Measurements from ENCODE around the gene ZNF501. TPM values are rescaled to one million over a fixed set of nuclear protein-coding genes. Genes with fewer than 3 reads are reported as not detected.

The ZNF501 gene
- total and polyA plus RNA-seq, 2 donors (not counting 3 experiments of a cell fraction or from before 2014, with no cell fraction given), result 0.92 to 3.9 TPM

GRCh38 chr3:44761101-44761423 is 31.6 kb downstream of the ZNF501 start:
- Histone ChIP-seq H4K20me1 (replicated peaks; ENCODE audit: control insufficient read depth, extremely low read depth, insufficient read depth, low read length) (no peaks in the 10 kb centered on the region), H2AFZ (ENCODE audit: low read depth, low read length) (peak overlapping the region; percentile 95), H3K27ac (ENCODE audit: insufficient read depth, low read depth, low read length) (peak overlapping the region; percentile 80), H3K9me3 (replicated peaks; ENCODE audit: control insufficient read depth, insufficient read depth, low read length) (no peaks in the 10 kb centered on the region), H3K4me3 (replicated peaks in 1 of 3; ENCODE audit: insufficient read depth in 1 of 3, low read depth in 1 of 3, low read length in 3 of 3) (peak overlapping the region; percentile 57 to 91 (median 81)), H3K4me1 (ENCODE audit: control insufficient read depth, extremely low read depth, insufficient read depth, low read length) (peaks cover 6% of the 10 kb centered on the region), H3K9me1 (replicated peaks; ENCODE audit: control insufficient read depth, extremely low read depth, insufficient read depth, low read length) (no peaks in the 10 kb centered on the region), H3K27me3 (ENCODE audit: control insufficient read depth in 2 of 2, insufficient read depth in 2 of 2, low read length in 2 of 2) (no peaks in the 10 kb centered on the region), H3K4me2 (ENCODE audit: insufficient read depth, low read length) (peak overlapping the region; percentile 90), H3K9ac (replicated peaks; ENCODE audit: extremely low read depth, insufficient read depth, low read length) (peak overlapping the region; percentile 93), H3K36me3 (ENCODE audit: control insufficient read depth in 2 of 2, extremely low read depth in 1 of 2, insufficient read depth in 2 of 2, low read length in 2 of 2) (no peaks in the 10 kb centered on the region), H3K79me2 (ENCODE audit: control insufficient read depth, insufficient read depth, low read length) (peaks cover 62% of the 10 kb centered on the region)
- TF ChIP-seq POLR2AphosphoS5 (IDR thresholded peaks at IDR 0.05; ENCODE audit: insufficient read depth, low read depth, low read length) (no peak), CTCF (IDR thresholded peaks at IDR 0.05; ENCODE audit: extremely low read depth in 1 of 2, insufficient read depth in 1 of 2, low read depth in 1 of 2, low read length in 2 of 2) (no peak), POLR2A (IDR thresholded peaks at IDR 0.05; ENCODE audit: low read depth, low read length) (no peak)
- ChIA-PET CTCF (interaction anchor here (0.7 to 1.6 kb wide), 3 partner anchors 49 to 152 kb away, joined by 3 to 5 read pairs (median 3); partner anchors contain the start of gene ZNF502), POLR2A (interaction anchor here (1.2 kb wide), 1 partner anchor 49 kb away, joined by 3 read pairs; the partner anchor contains the start of gene ZNF502)
- no peak for DNase-seq (ENCODE audit: low read depth, low spot score)
- TSS peak; percentile 79 for BruUV-seq (replicated peaks)
- FAIRE-seq, result no peak
- dilution Hi-C loops (cut with MboI; ENCODE audit: extremely low pct_ligation_motif_present, low sequenced_read_pairs) (no loop called here), intact Hi-C loops (cut with micrococcal nuclease) (loop anchor here (1.0 to 5.0 kb wide), 6 partner anchors 32 to 438 kb away; partner anchors contain the start of genes ZNF35, ZNF501 and ZNF502)

DNA sequence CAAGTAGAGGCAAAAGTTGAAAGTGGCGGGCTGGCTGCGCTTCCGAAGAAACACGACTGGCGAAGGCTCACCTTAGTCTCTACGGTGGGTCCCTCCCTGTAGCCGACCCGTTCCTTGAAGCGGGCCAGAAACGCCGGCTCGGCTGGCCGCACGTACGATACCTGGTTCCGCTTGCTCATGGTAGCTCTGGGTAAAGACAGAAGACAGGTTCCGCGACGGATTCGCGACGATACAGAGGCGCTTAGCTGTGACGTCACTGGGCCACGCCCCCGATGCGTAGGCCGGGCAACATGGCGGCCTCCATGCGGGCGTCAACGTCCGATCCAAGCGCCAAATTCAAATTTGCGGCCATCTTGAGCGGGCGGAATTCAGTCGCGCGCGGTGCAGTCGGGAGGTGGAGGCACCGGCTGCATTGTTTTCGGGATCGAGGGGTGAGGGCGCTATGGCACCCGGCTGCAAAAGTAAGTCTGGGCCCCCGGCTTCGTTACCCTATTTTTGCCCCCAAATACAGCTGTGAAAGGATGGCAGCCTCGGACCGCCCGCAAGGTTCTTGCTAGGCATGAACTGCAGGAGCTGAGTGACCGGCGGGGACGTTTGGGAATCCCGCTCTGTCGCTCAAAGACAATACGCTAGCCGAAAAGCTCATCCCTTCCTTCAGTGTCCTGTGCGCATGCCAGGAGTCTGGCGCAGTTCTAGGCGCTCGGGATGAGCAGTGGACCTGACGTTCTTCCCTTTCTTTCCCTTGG is 32.2 kb downstream of the ZNF501 start, which contains the start of the genes KIAA1143 and KIF15:
Gene KIAA1143 (minus strand): TSS at position 196 of the 746 bp plus-strand sequence. CDS start 17 bp downstream, at position 179.
Gene KIF15 (plus strand): TSS at position 371 of the 746 bp plus-strand sequence. CDS start 72 bp downstream, at position 443.
- Histone ChIP-seq H3K36me3 (ENCODE audit: control insufficient read depth in 2 of 2, extremely low read depth in 1 of 2, insufficient read depth in 2 of 2, low read length in 2 of 2) (no peaks in the 10 kb centered on the region), H3K9me1 (replicated peaks; ENCODE audit: control insufficient read depth, extremely low read depth, insufficient read depth, low read length) (no peaks in the 10 kb centered on the region), H3K9ac (replicated peaks; ENCODE audit: extremely low read depth, insufficient read depth, low read length) (peak within 1 kb of the TSS; percentile 93), H3K27ac (ENCODE audit: insufficient read depth, low read depth, low read length) (peak within 1 kb of the TSS; percentile 80), H3K27me3 (ENCODE audit: control insufficient read depth in 2 of 2, insufficient read depth in 2 of 2, low read length in 2 of 2) (no peaks in the 10 kb centered on the region), H2AFZ (ENCODE audit: low read depth, low read length) (peak within 1 kb of the TSS; percentile 95), H3K4me2 (ENCODE audit: insufficient read depth, low read length) (peak within 1 kb of the TSS; percentile 90), H3K9me3 (replicated peaks; ENCODE audit: control insufficient read depth, insufficient read depth, low read length) (no peaks in the 10 kb centered on the region), H3K4me3 (replicated peaks in 1 of 3; ENCODE audit: insufficient read depth in 1 of 3, low read depth in 1 of 3, low read length in 3 of 3) (peak within 1 kb of the TSS; percentile 57 to 91 (median 81)), H3K4me1 (ENCODE audit: control insufficient read depth, extremely low read depth, insufficient read depth, low read length) (peaks cover 6% of the 10 kb centered on the region), H4K20me1 (replicated peaks; ENCODE audit: control insufficient read depth, extremely low read depth, insufficient read depth, low read length) (no peaks in the 10 kb centered on the region), H3K79me2 (ENCODE audit: control insufficient read depth, insufficient read depth, low read length) (peaks cover 64% of the 10 kb centered on the region)
- ChIA-PET CTCF (interaction anchor here (0.7 to 1.8 kb wide), 7 partner anchors 32 to 438 kb away, joined by 3 to 6 read pairs (median 4); partner anchors contain the start of genes ZNF501 and ZNF502), POLR2A (interaction anchor here (1.2 kb wide), 1 partner anchor 49 kb away, joined by 3 read pairs; the partner anchor contains the start of gene ZNF502)
- dilution Hi-C loops (cut with MboI; ENCODE audit: extremely low pct_ligation_motif_present, low sequenced_read_pairs), result no loop called here
- intact Hi-C loops (cut with micrococcal nuclease), result loop anchor here (1.0 to 5.0 kb wide), 7 partner anchors 32 to 438 kb away; partner anchors contain the start of genes ZNF35, ZNF501 and ZNF502
- no peak for TF ChIP-seq EZH2 (IDR thresholded peaks at IDR 0.05; ENCODE audit: borderline replicate concordance, low read depth, low read length, severe bottlenecking)
- TF ChIP-seq POLR2A (IDR thresholded peaks at IDR 0.05; ENCODE audit: low read depth, low read length), result peak; percentile 74
- TF ChIP-seq, protein P1, sequence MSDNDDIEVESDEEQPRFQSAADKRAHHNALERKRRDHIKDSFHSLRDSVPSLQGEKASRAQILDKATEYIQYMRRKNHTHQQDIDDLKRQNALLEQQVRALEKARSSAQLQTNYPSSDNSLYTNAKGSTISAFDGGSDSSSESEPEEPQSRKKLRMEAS (IDR thresholded peaks at IDR 0.05; ENCODE audit: insufficient read depth, insufficient read length), result peak; percentile 74
- peak; percentile 91 for TF ChIP-seq POLR2AphosphoS5 (IDR thresholded peaks at IDR 0.05; ENCODE audit: insufficient read depth, low read depth, low read length)
- TF ChIP-seq CTCF (IDR thresholded peaks at IDR 0.05; ENCODE audit: extremely low read depth in 1 of 2, insufficient read depth in 1 of 2, low read depth in 1 of 2, low read length in 2 of 2), result no peak
- FAIRE-seq (peak; percentile 95), DNase-seq (ENCODE audit: low read depth, low spot score) (peak; percentile 96)
- TSS peak; percentile 70 for BruUV-seq (replicated peaks)

Measured in endothelial cell of umbilical vein (primary cell).